SH-SY5Y (cell line): ENCODE data around the gene MACROD2.
A peak's percentile ranks its signal among the peaks of the same experiment; 100 is the strongest.

Source experiments
- GATA2 ChIP-seq: IDR thresholded peaks from 2 replicates; pipeline ENCODE4 v1.6.1; 2011; ENCODE audit warnings: mild to moderate bottlenecking, low read depth, low read length
- GATA3 ChIP-seq: IDR thresholded peaks from 2 replicates; pipeline ENCODE4 v1.6.1; 2011; ENCODE audit warnings: low read depth, mild to moderate bottlenecking, low read length, moderate library complexity

MACROD2 gene

GRCh38 chr20:15579688-15580087 lies 1584.4 kb downstream of the MACROD2 start:
- TF ChIP-seq GATA3: no peak
- no peak for TF ChIP-seq GATA2

- TF ChIP-seq GATA2: no peak
These were observed 1586.9 kb downstream of the MACROD2 start for GRCh38 chr20:15582146-15582760.

DNA sequence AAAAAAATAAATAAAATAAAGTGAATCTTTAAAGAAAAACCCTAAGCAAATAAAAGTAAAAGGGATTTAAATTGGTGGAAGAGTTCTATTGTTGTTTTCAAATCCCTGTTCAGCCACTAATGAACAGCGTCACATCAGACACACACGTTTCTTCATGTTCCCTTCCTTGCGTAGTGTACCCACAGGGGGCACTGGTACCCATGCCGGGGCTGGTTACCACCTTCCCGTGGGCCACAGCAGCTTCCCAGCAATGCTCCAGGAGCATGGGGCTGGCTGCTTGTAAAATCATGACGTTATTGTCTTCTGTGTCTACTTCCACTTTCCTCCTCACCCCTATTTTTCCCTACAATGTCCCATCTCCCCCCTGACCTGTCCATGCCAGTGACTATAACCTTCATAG lies 1589.2 kb downstream of the MACROD2 start:
- TF ChIP-seq GATA3 (no peak), GATA2 (no peak)

- TF ChIP-seq GATA2 (no peak), GATA3 (no peak)
These were observed 1597.8 kb downstream of the MACROD2 start for GRCh38 chr20:15593081-15593480.

GRCh38 chr20:15594158-15594695 lies 1598.9 kb downstream of the MACROD2 start:
- no peak for TF ChIP-seq GATA2
- TF ChIP-seq GATA3: no peak

- no peak for TF ChIP-seq GATA2
- TF ChIP-seq GATA3: no peak
These were observed 1601.0 kb downstream of the MACROD2 start for GRCh38 chr20:15596220-15596890.

DNA sequence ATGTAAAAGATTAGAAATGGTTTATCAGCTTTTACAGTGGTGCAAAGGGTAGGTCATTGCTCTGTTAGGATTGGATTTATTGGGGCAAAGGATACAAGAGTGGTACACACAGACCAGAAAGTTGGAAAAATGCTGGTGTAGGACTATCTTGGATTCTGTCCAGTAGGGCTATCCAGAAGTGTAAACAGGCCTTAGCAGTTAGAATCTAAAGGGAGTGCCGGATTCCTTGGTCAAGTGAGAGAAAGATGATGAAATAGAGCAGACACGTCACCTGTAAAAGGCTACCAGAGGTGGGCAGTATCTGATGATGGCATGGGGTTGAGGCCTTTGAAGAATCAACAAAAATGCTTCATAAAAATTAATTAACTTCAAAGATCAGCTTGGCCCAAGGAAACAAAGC lies 1602.0 kb downstream of the MACROD2 start:
- TF ChIP-seq GATA2: no peak
- no peak for TF ChIP-seq GATA3

GRCh38 chr20:15599961-15600360 lies 1604.6 kb downstream of the MACROD2 start:
- TF ChIP-seq GATA2 (no peak), GATA3 (no peak)

DNA sequence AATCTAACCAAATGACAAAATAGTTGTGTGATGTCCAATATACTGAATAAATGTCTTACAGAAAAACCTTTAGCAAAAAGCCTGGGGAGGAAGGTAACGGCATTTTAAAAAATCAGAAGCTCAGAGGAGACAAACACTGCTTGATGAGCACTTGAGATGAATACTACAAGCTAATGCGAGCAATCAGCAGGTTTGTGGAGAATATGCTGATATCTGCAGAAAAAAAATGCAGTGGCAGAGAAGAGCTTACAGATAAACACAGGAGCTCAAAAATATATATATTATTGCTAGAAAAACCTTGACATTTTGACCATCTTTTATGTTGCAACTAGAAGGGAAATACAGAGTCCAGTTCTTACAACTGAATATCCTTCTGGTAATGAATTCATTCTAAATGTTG lies 1605.2 kb downstream of the MACROD2 start:
- TF ChIP-seq GATA2 (no peak), GATA3 (no peak)

DNA sequence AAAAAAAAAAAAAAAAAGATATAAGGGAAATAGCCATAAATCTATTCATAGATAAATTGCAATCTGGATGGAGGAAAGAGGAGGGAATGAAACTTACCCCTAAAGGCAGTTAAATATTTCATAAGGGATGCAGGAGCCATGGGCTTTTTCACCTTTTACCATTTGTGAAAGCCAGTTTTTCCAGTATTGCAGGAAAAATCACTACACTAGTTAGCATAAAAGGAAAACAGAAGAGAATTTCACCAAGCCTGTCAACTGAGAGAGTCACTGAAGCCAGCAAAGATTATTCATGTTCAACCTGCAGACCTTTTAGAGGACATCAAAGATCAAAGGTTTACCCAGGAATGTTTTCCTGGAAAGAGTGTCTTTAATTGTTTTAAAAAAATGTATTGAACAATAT lies 1608.2 kb downstream of the MACROD2 start:
- no peak for TF ChIP-seq GATA3

- TF ChIP-seq GATA3 (no peak), GATA2 (no peak)
These were observed 1608.9 kb downstream of the MACROD2 start for GRCh38 chr20:15603978-15604805.

- TF ChIP-seq GATA2 (no peak), GATA3 (no peak)
These were observed 1614.6 kb downstream of the MACROD2 start for GRCh38 chr20:15609921-15610320.

- TF ChIP-seq GATA3 (no peak), GATA2 (no peak)
These were observed 1615.5 kb downstream of the MACROD2 start for GRCh38 chr20:15610787-15611186.

DNA sequence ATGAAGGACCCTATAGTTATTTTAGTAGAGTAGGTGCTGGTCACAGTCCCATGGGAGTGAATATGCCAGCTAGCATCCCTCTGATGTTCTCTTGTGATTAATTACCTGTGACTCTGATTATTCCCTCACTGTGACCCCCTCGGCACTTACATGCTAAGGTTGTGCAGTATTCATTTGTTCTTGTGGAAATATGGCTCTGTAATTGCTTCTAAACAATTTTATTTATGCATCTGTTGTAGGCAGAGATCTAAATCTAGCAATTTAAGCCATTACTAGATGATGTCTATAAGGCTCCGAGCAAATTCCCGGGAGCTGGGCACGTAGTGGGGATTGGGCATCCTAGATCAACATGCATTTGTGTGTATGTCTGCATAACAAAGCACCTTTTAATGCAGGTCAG lies 1616.2 kb downstream of the MACROD2 start:
- peak; percentile 78 for TF ChIP-seq GATA2
- peak; percentile 73 for TF ChIP-seq GATA3
